SW480 (cell line): ENCODE data around the gene RNF146.
"Not testable (repeated sequence)": the region's sequence is repeated elsewhere in the genome, so short reads cannot be mapped to it uniquely, and the experiment has no call there.

ENCODE experiments used
- DNase-seq: peaks from one replicate; pipeline ENCODE4 v3.0.0-alpha.2; 2016; ENCODE audit warnings: low spot score

Gene RNF146

GRCh38 chr6:127266178-127266891, at the start of gene RNF146:
Gene RNF146 (plus strand): TSS chr6:127266864. CDS start chr6:127280339, 13,475 bp downstream.
- DNase-seq: peak; percentile 87

GRCh38 chr6:127219869-127220268, 46.8 kb upstream of the RNF146 start:
- no peak for DNase-seq

- DNase-seq: no peak
Observed at GRCh38 chr6:127221201-127221600, 45.5 kb upstream of the RNF146 start.

GRCh38 chr6:127222418-127222817, 44.2 kb upstream of the RNF146 start:
- no peak for DNase-seq

- no peak for DNase-seq
Observed at GRCh38 chr6:127225497-127225896, 41.2 kb upstream of the RNF146 start.

GRCh38 chr6:127233819-127234218, 32.8 kb upstream of the RNF146 start:
- not testable (repeated sequence) for DNase-seq

GRCh38 chr6:127243501-127243900, 23.2 kb upstream of the RNF146 start:
- no peak for DNase-seq

- DNase-seq: peak; percentile 13
Observed at GRCh38 chr6:127247114-127248096, 19.3 kb upstream of the RNF146 start.

- no peak for DNase-seq
Observed at GRCh38 chr6:127249621-127250020, 17.0 kb upstream of the RNF146 start.

- DNase-seq: no peak
Observed at GRCh38 chr6:127255286-127255685, 11.4 kb upstream of the RNF146 start.

GRCh38 chr6:127262896-127263295, 3.8 kb upstream of the RNF146 start:
- DNase-seq: no peak

- DNase-seq: no peak
Observed at GRCh38 chr6:127263481-127263880, 3.2 kb upstream of the RNF146 start.

- peak; percentile 41 for DNase-seq
Observed at GRCh38 chr6:127266892-127267645, 405 bp downstream of the RNF146 start.

- no peak for DNase-seq
Observed at GRCh38 chr6:127267646-127268625, 1.3 kb downstream of the RNF146 start.

- no peak for DNase-seq
Observed at GRCh38 chr6:127272576-127272975, 5.9 kb downstream of the RNF146 start.

- no peak for DNase-seq
Observed at GRCh38 chr6:127273499-127273898, 6.8 kb downstream of the RNF146 start.

- DNase-seq: no peak
Observed at GRCh38 chr6:127276331-127276730, 9.7 kb downstream of the RNF146 start.

GRCh38 chr6:127277878-127278843, 11.5 kb downstream of the RNF146 start:
- no peak for DNase-seq

- no peak for DNase-seq
Observed at GRCh38 chr6:127279815-127280214, 13.2 kb downstream of the RNF146 start.

- DNase-seq: no peak
Observed at GRCh38 chr6:127282184-127282583, 15.5 kb downstream of the RNF146 start.
